DND-41 (cell line): ENCODE data around the gene WDR77.

ENCODE experiments used
- EZH2 ChIP-seq: IDR thresholded peaks from 3 replicates; pipeline ENCODE4 v1.6.1; 2012; ENCODE audit warnings: borderline replicate concordance, low read depth, mild to moderate bottlenecking, moderate library complexity, low read length, inconsistent platforms; ENCODE audit not compliant: severe bottlenecking
- TF ChIP-seq, protein P1 (sequence below): IDR thresholded peaks from 2 replicates; pipeline ENCODE4 v1.5.1; 2012; ENCODE audit warnings: borderline replicate concordance, low read length, moderate library complexity, mild to moderate bottlenecking; ENCODE audit not compliant: poor library complexity, severe bottlenecking; ENCODE audit errors: extremely low read depth

DNA sequence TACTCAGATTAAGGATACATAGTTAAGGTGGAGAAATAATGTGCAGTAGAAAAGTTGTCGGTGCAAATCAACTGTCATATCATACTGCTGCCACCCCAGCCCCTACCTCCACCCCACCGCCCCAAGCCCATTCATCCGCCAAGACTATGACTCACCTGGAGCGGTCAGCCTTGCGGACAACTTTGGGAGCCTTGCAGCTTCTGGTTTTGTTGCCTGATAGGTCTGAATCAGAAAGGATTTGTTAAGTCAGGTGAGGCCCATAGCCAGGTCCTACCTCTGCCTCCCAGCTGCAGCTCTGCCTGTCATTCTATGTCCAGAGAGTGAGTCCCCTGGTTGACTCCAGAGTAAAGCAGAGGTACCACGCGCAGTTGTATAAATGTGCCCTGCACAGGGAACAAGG, 37.4 kb upstream of the WDR77 start:
- TF ChIP-seq, protein P1, sequence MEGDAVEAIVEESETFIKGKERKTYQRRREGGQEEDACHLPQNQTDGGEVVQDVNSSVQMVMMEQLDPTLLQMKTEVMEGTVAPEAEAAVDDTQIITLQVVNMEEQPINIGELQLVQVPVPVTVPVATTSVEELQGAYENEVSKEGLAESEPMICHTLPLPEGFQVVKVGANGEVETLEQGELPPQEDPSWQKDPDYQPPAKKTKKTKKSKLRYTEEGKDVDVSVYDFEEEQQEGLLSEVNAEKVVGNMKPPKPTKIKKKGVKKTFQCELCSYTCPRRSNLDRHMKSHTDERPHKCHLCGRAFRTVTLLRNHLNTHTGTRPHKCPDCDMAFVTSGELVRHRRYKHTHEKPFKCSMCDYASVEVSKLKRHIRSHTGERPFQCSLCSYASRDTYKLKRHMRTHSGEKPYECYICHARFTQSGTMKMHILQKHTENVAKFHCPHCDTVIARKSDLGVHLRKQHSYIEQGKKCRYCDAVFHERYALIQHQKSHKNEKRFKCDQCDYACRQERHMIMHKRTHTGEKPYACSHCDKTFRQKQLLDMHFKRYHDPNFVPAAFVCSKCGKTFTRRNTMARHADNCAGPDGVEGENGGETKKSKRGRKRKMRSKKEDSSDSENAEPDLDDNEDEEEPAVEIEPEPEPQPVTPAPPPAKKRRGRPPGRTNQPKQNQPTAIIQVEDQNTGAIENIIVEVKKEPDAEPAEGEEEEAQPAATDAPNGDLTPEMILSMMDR, result no peak
- TF ChIP-seq EZH2, result no peak
